ENCODE data around the gene SHOC2.

SHOC2 gene

DNA sequence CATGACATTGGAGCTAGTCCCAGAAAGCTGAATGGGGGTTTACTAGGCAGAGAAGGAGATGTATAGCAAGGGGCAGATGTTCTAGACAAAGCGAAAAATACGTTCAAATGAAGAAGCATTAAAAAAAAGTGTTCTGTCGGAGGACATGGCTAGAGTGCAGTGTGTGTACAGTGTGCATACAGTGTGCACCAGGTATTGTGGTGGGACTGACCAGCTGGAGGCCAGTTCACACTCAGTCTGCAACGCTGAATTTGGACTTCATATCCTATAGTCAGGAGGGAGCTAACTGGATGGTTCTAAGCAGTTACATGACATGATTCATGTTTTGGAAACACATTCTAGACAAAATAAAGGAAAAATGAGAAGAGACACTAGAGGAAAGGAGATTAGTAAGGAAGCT lies 9.3 kb upstream of the SHOC2 start:
- no peaks in the 10 kb centered on the region for H4K20me1 ChIP-seq (ENCODE audit: control insufficient read depth, insufficient read depth, low read depth, low read length)
- TF ChIP-seq, protein P1, sequence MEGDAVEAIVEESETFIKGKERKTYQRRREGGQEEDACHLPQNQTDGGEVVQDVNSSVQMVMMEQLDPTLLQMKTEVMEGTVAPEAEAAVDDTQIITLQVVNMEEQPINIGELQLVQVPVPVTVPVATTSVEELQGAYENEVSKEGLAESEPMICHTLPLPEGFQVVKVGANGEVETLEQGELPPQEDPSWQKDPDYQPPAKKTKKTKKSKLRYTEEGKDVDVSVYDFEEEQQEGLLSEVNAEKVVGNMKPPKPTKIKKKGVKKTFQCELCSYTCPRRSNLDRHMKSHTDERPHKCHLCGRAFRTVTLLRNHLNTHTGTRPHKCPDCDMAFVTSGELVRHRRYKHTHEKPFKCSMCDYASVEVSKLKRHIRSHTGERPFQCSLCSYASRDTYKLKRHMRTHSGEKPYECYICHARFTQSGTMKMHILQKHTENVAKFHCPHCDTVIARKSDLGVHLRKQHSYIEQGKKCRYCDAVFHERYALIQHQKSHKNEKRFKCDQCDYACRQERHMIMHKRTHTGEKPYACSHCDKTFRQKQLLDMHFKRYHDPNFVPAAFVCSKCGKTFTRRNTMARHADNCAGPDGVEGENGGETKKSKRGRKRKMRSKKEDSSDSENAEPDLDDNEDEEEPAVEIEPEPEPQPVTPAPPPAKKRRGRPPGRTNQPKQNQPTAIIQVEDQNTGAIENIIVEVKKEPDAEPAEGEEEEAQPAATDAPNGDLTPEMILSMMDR (IDR thresholded peaks at IDR 0.05; ENCODE audit: low read depth, low read length, poor library complexity, severe bottlenecking) = no peak
- TF ChIP-seq EZH2phosphoT487 (IDR thresholded peaks at IDR 0.05; ENCODE audit: borderline replicate concordance, low read length) = no peak
- no peaks in the 10 kb centered on the region for H3K27me3 ChIP-seq (ENCODE audit: control insufficient read depth, low read length)
- no peaks in the 10 kb centered on the region for H3F3A ChIP-seq (ENCODE audit: control insufficient read depth, insufficient read depth)
- no peaks in the 10 kb centered on the region for H3K79me2 ChIP-seq (ENCODE audit: control insufficient read depth, low read length)
- H3K4me1 ChIP-seq (ENCODE audit: control insufficient read depth, low read length) = peaks cover 10% of the 10 kb centered on the region
- no peak overlapping the region for H3K4me2 ChIP-seq (ENCODE audit: low read length)
- H3K4me3 ChIP-seq (ENCODE audit: low read length) = no peak overlapping the region
- H3K9me3 ChIP-seq (ENCODE audit: control insufficient read depth, insufficient read depth, low read length) = no peaks in the 10 kb centered on the region
- no peaks in the 10 kb centered on the region for H3K36me3 ChIP-seq (ENCODE audit: control insufficient read depth, low read length)
- no peak overlapping the region for H3K27ac ChIP-seq (ENCODE audit: low read depth, low read length)
- no peaks in the 10 kb centered on the region for H3K9me2 ChIP-seq (replicated peaks; ENCODE audit: control insufficient read depth, low read length)

DNA sequence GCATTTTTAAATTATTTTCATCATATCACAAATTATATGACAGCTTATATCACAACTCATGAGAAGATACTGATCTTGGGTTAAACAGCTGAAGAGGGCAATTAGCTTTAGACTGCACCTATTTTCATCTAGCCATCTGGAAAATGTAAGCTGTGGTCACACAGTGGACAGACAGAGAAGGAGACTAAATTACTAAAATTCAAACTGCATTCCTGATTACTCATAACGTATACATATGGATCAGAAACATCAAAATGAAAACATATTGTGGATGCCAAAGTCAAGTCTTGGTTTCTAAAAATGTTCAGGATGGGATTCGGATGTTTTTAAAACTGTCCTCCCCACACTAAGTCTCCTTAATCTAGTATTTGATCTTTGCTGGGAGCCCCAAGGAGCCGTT lies 7.0 kb upstream of the SHOC2 start:
- no peak overlapping the region for H3K27ac ChIP-seq (ENCODE audit: low read depth, low read length)
- H3K9me3 ChIP-seq (ENCODE audit: control insufficient read depth, insufficient read depth, low read length) = no peaks in the 10 kb centered on the region
- no peak overlapping the region for H3K4me3 ChIP-seq (ENCODE audit: low read length)
- H3K36me3 ChIP-seq (ENCODE audit: control insufficient read depth, low read length) = 0 out of 2 replicates have a peak, but pooled peaks cover 2% of the 10 kb centered on the region
- TF ChIP-seq, protein P1 (IDR thresholded peaks at IDR 0.05; ENCODE audit: low read depth, low read length, poor library complexity, severe bottlenecking) = no peak
- TF ChIP-seq EZH2phosphoT487 (IDR thresholded peaks at IDR 0.05; ENCODE audit: borderline replicate concordance, low read length) = no peak
- H3K79me2 ChIP-seq (ENCODE audit: control insufficient read depth, low read length) = no peaks in the 10 kb centered on the region
- no peaks in the 10 kb centered on the region for H3K9me2 ChIP-seq (replicated peaks; ENCODE audit: control insufficient read depth, low read length)
- no peaks in the 10 kb centered on the region for H4K20me1 ChIP-seq (ENCODE audit: control insufficient read depth, insufficient read depth, low read depth, low read length)
- no peak overlapping the region for H3K4me2 ChIP-seq (ENCODE audit: low read length)
- H3F3A ChIP-seq (ENCODE audit: control insufficient read depth, insufficient read depth) = no peaks in the 10 kb centered on the region
- H3K27me3 ChIP-seq (ENCODE audit: control insufficient read depth, low read length) = no peaks in the 10 kb centered on the region
- H3K4me1 ChIP-seq (ENCODE audit: control insufficient read depth, low read length) = peaks cover 31% of the 10 kb centered on the region

DNA sequence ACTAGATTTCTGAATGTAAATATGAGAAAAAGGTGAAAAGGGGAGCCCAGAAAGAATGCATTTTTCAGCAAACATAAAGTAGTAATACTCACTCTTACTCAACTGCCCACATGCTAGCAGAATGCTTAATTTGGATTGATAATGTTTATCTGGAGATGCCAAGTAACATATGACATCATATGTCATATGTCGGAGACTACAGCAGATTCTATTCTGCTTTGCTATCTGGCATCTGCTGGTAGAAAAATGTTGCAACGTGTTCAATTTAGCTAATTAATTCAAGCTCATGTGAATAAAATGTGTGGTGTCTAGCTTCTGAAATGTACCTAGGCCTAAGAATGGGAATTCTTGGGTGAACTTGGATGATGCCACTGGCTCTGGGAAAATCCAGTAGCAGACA lies 5.0 kb upstream of the SHOC2 start:
- no peaks in the 10 kb centered on the region for H3K9me2 ChIP-seq (replicated peaks; ENCODE audit: control insufficient read depth, low read length)
- TF ChIP-seq, protein P1 (IDR thresholded peaks at IDR 0.05; ENCODE audit: low read depth, low read length, poor library complexity, severe bottlenecking) = no peak
- TF ChIP-seq EZH2phosphoT487 (IDR thresholded peaks at IDR 0.05; ENCODE audit: borderline replicate concordance, low read length) = no peak
- no peaks in the 10 kb centered on the region for H3K9me3 ChIP-seq (ENCODE audit: control insufficient read depth, insufficient read depth, low read length)
- H3F3A ChIP-seq (ENCODE audit: control insufficient read depth, insufficient read depth) = no peaks in the 10 kb centered on the region; the same call in 1 of the 2 replicates
- no peak overlapping the region for H3K27ac ChIP-seq (ENCODE audit: low read depth, low read length)
- peaks cover 40% of the 10 kb centered on the region for H3K4me1 ChIP-seq (ENCODE audit: control insufficient read depth, low read length)
- no peaks in the 10 kb centered on the region for H3K27me3 ChIP-seq (ENCODE audit: control insufficient read depth, low read length)
- H3K79me2 ChIP-seq (ENCODE audit: control insufficient read depth, low read length) = peaks cover 6% of the 10 kb centered on the region
- H3K4me3 ChIP-seq (ENCODE audit: low read length) = no peak overlapping the region
- H3K36me3 ChIP-seq (ENCODE audit: control insufficient read depth, low read length) = 0 out of 2 replicates have a peak, but pooled peaks cover 2% of the 10 kb centered on the region
- peak overlapping the region; percentile 58 for H3K4me2 ChIP-seq (ENCODE audit: low read length)
- no peaks in the 10 kb centered on the region for H4K20me1 ChIP-seq (ENCODE audit: control insufficient read depth, insufficient read depth, low read depth, low read length)
